MG63 (cell line): Measurements from ENCODE around the gene WWTR1. TPM values are rescaled to one million over a fixed set of nuclear protein-coding genes. Genes with fewer than 3 reads are reported as not detected.

Experiments
- DNase-seq: peaks from one replicate; pipeline ENCODE4 v3.0.0-alpha.2; 2020
- H3K27me3 ChIP-seq: fragments of 250-450 bp; sonication (Bioruptor Pico); 2 replicates; pipeline ENCODE4 v1.5.1; 2020; ENCODE audit warnings: mild to moderate bottlenecking, moderate library complexity
- H3K36me3 ChIP-seq: fragments of 250-450 bp; sonication (Bioruptor Pico); 2 replicates; pipeline ENCODE4 v1.5.1; 2020; ENCODE audit warnings: mild to moderate bottlenecking, moderate library complexity
- H3K4me3 ChIP-seq: fragments of 250-450 bp; sonication (Bioruptor Pico); 2 replicates; pipeline ENCODE4 v1.5.1; 2020; ENCODE audit warnings: mild to moderate bottlenecking, moderate library complexity
- H3K9me3 ChIP-seq: fragments of 250-450 bp; sonication (Bioruptor Pico); 2 replicates; pipeline ENCODE4 v1.5.1; 2020; ENCODE audit warnings: mild to moderate bottlenecking, moderate library complexity
- total RNA-seq: library from RNA; depleted of rRNA; stranded (reverse); fragments of >200 nt; shearing (Covaris generic); gene quantifications from 2 replicates; pipeline ENCODE4 v1.2.3, GENCODE V29; 2014; ENCODE audit warnings: low replicate concordance

WWTR1 gene
- total RNA-seq, 1 experiment from 2014 or later: 51.3 TPM

DNA sequence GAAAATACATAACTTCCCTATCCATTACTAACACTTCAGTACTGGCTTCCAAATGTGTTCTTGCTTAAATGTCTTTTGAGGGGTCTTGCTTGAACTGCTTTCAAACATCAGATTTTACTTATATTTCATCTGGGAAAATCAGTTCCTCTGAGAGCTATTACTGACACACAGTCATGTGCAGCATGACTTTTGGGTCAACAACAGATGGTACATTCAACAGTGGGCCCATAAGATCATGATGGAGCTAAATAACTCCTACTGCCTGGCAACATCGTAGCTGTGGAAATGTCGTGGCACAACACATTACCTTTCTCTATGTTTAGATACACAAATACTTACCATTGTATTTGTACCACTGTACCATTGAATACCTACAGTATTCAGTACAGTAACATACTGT is 43.8 kb downstream of the WWTR1 start:
- no peak overlapping the region for H3K4me3 ChIP-seq
- H3K9me3 ChIP-seq: no peaks in the 10 kb centered on the region
- peaks cover 46% of the 10 kb centered on the region for H3K36me3 ChIP-seq
- no peaks in the 10 kb centered on the region for H3K27me3 ChIP-seq
- DNase-seq: no peak

DNA sequence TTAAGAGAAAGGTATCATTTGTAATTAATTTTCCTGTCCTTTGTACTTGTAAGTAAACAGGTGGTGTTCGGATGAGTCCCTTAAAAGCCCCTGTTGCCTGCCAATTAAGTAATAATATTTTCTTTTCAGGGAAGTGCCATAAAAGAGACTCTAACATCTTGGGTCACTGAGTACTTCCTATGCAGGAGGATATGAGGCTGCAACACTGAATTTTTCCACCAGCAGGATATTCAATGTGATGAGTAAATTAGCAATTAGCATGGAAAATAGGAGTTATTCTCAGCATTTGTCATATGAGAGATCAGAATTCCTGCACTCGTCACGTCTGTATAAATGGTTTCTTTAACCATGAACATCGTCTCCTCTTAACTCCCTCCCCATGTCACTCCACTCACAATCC is 45.4 kb downstream of the WWTR1 start:
- Histone ChIP-seq H3K4me3 (no peak overlapping the region), H3K27me3 (no peaks in the 10 kb centered on the region), H3K36me3 (peaks cover 53% of the 10 kb centered on the region), H3K9me3 (no peaks in the 10 kb centered on the region)
- DNase-seq: no peak

DNA sequence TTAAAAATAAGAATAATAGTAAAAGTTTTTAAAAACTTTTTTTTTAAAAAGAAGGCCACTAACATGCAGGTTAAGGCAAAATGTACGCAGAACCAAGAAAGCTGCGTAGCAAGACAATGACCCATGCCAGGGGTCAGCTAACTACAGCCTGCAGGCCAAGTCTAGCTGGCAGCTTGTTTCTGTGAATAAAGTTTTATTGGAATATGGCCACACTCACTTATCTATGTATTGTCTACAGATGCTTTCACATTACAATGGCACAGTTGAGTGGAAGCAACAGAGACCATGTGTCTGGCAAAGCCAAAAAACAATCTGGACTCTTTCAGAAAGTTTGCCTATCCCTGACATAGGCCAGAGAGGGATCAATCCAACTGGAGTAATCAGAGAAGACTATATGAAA is 46.7 kb downstream of the WWTR1 start:
- H3K36me3 ChIP-seq: peaks cover 53% of the 10 kb centered on the region
- no peaks in the 10 kb centered on the region for H3K27me3 ChIP-seq
- no peak for DNase-seq
- H3K9me3 ChIP-seq: no peaks in the 10 kb centered on the region
- no peak overlapping the region for H3K4me3 ChIP-seq

DNA sequence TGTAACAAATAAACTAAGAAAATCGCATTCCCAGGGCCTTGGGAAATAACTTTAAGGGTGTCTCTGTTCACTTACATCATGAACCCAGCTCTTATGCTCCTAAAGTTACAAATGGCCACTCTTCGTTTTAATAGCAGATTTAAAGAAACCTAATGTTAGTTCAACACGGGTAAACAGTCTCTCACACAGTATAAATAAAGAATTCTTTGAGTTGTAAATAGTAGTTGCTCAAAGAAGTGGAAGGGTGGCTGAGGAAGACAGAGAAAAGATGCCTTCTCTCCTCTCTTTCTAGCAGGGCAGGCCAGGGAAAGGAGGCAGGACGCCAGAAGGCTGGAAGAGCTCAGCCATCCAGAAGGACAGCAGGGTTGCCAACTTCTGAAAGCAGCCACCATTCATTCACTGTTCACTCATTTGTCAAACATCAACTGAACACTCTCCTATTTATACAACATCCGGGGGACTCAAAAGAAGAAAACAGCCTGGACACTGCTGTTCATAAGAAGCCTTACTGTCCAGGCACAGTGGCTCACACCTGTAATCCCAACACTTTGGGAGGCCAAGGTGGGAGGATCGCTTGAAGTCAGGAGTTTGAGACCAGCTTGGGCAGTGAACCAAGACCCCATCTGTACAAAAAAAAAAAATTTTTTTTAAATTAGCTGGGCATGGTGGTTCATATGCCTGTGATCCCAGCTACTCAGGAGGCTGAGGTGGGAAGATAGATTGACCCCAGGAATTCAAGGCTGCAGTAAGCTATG is 47.3 kb downstream of the WWTR1 start:
- Histone ChIP-seq H3K36me3 (peaks cover 55% of the 10 kb centered on the region), H3K27me3 (no peaks in the 10 kb centered on the region), H3K9me3 (no peaks in the 10 kb centered on the region), H3K4me3 (no peak overlapping the region)
- peak; percentile 68 for DNase-seq

DNA sequence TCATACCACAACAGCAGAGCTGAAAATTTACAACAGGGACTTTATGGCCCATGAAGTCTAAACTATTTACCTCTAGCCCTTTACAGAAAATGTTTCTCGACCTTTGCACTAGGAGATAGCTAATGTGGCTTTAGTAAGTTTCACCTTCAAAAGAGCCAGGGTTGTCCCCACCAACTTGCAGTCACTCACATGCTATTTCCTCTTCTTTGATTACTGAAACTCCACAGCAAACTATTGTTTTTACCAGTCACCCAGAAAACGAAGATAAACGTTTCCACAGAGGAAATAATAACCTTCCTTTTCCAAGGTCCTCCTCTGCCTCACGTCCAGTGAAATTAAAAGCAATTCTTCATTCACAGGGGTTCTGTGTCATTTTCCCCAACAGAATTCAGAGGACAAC is 48.2 kb downstream of the WWTR1 start:
- no peak for DNase-seq
- Histone ChIP-seq H3K4me3 (no peak overlapping the region), H3K27me3 (no peaks in the 10 kb centered on the region), H3K9me3 (no peaks in the 10 kb centered on the region), H3K36me3 (peaks cover 61% of the 10 kb centered on the region)

DNA sequence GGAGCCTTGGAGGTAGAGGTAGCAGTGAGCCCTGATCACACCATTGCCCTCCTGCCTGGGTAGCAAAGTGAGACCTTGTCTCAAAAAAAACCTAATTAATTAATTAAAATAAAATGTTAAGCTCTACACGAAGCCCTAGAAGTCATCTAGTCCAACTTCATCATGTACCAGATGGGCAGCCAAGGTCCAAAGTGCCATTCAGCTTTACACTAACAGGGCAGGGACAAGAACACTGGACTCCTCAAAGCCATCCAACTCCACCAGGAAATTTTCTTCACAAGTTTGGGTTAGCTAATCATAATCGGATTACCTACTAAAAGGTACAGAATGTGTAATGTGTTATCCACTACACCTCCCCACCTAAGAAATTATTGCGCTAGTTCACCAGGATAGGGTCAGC is 48.8 kb downstream of the WWTR1 start:
- no peak for DNase-seq
- no peak overlapping the region for H3K4me3 ChIP-seq
- H3K9me3 ChIP-seq: no peaks in the 10 kb centered on the region
- H3K36me3 ChIP-seq: peaks cover 63% of the 10 kb centered on the region
- H3K27me3 ChIP-seq: no peaks in the 10 kb centered on the region

DNA sequence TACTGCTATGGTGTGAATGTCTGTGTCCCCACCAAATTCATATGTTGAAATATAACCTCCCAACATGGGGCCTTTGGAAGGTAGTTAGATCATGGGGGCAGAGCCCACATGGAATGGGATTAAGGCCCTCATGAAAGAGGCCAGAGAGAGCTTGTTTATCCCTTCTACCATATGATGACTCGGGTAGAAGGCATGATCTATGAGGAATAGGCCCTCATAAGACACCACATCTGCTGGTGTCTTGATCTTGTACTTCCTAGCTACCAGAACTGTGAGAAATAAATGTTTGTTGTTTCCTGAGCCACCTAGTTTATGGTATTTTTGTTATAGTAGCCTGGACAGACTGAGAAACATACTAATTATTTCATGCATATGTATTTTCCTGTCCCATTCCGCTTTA is 51.9 kb downstream of the WWTR1 start:
- Histone ChIP-seq H3K36me3 (peaks cover 55% of the 10 kb centered on the region), H3K27me3 (no peaks in the 10 kb centered on the region), H3K4me3 (no peak overlapping the region), H3K9me3 (no peaks in the 10 kb centered on the region)
- no peak for DNase-seq

DNA sequence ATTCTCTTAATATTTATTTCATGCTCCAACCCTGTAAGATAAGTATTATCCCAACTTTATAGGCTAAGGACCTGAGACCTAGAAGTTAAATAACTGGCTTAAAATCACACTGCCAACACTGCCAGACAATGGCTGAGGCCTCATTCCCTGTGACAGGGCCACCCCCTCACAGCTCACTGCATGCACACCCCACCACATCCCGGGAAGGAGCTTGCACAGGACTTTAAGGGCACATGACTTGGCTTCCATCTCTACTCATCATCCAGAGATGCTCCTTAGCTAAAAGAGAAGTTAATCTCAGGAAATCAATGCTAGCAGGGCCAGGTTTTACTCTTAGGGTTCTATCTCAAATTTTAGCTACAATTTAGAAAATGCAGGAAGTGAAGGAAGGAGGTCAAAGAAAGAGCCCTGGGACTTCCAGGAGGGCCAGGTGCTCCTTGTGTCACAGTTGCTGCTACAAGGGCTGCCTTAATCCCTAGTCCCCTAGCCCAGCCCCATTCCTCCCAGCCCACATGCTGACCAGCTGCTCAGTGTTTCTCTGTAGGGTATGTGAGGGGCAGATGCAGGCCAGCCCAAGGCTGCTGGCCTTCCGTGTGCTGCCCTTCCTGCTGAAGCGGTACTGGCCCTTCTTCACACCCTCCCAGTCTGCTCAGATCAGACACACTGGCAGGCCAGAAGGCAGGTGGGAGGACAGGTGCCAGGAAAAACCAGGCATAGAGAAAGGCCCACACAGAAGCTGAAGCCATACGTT is 53.5 kb downstream of the WWTR1 start:
- Histone ChIP-seq H3K36me3 (peaks cover 49% of the 10 kb centered on the region), H3K9me3 (no peaks in the 10 kb centered on the region), H3K27me3 (no peaks in the 10 kb centered on the region), H3K4me3 (no peak overlapping the region)
- no peak for DNase-seq

DNA sequence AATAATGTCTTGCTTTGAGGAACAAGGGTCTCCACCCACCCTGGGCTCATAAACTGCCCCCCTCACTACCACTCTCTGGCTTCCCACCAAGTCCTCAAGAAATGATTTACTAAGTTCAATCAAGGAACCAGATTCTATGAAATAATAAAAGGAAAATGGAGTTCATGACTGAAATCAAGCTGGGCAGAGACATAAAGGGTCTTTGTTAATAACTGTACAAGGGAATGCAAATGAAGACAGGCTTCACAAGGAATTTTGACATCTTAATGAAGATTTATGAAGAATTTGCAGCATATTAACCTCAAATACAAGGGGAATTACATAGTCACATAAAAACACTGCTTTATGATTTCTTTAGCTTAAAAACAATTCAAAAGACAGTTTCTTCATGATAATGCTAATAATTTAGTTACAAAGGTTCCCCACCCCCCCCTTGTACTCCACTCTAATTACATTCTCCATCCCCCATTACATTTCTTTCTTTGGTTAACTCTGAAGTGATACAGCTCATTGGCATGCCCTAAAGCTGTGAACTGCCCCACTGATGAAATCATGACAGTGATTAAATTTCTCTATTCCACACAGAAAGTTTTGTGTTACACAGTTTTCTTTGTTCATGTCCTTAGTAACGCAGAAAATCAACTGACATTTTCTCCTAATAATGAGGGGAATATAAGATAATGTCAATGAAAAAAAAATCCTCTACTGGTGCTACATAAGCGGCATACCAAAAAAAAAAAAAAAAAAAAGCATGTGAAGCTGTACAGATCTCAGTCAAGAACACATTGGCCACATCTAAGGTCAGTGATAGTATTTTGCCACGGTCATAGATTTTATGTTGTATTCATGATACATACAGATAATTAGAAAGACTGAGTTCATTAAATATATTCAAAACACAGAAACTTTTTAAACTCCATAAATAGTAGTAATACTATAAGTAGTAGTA is 54.4 kb downstream of the WWTR1 start:
- DNase-seq: no peak
- Histone ChIP-seq H3K27me3 (no peaks in the 10 kb centered on the region), H3K9me3 (no peaks in the 10 kb centered on the region), H3K36me3 (peaks cover 49% of the 10 kb centered on the region), H3K4me3 (no peak overlapping the region)

DNA sequence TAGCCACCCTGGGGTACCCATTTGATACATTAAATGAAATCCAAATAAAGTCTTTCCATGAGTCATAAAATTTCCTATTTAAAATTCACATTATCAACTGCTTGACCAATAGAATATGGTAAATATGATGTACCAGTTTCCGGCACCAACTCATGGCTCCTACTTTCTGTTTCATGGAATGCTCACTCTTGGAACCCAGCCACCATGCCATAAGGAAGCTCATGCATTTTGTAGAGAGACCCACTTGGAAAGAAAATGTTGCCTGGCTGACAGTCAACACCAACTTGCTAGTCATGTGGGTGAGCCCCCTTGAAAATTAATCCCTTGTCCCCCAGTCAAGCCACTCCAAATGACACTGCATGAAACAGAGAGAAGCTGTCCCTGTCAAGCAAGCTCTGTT is 57.2 kb downstream of the WWTR1 start:
- H3K27me3 ChIP-seq: no peaks in the 10 kb centered on the region
- peak; percentile 47 for DNase-seq
- H3K36me3 ChIP-seq: peaks cover 44% of the 10 kb centered on the region
- H3K4me3 ChIP-seq: no peak overlapping the region
- no peaks in the 10 kb centered on the region for H3K9me3 ChIP-seq

DNA sequence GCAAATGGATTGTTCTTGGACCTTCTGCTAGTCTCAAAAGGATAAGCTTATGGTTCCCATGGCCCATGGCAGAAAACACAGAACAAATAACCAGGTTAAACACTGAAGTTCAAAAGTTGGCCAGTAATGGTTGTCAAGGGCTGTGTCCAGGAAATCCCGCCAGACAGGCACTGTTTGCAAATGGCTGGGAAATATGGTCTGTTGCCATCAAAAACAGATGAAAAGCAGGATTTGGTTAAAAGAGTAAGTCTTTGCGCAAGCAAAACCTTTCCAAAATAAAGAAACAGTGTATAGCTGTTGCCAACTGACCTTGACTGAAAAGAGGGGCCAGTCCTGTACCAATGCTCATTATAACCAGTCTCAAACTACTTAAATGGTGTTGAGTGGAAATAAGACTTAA is 58.6 kb downstream of the WWTR1 start:
- Histone ChIP-seq H3K9me3 (no peaks in the 10 kb centered on the region), H3K27me3 (no peaks in the 10 kb centered on the region), H3K36me3 (peaks cover 34% of the 10 kb centered on the region), H3K4me3 (no peak overlapping the region)
- DNase-seq: no peak

DNA sequence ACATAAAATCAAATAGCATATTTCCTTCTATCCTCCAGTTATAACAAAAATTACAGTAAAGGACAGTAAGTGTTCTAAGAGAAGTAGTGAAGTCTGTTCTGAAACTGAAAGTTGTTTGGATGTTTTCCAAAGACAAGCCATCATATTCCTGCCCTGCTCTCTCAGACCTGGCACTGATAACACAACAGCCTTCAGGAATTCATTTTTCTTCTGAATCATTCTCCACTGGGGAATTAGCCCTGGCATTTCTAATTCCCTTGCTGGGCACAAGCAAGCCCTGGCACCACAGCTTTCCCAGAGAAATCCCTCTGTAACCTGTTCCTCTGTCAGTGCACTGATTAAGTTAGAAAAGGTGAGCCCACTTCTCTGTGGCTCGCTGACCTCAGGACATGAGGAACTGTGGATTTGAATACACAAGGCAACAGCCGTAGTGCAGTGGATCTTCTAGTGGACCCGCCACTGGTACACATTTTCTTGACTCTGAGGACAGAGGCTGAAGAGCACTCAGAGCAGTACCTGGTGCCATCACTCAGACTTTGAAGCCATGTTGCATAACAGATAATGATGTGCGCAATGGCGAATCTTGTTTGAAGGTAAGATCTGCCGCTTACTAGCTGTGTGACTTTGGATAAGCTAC is 61.6 kb downstream of the WWTR1 start:
- no peaks in the 10 kb centered on the region for H3K27me3 ChIP-seq
- DNase-seq: peak; percentile 61
- H3K4me3 ChIP-seq: no peak overlapping the region
- H3K36me3 ChIP-seq: peaks cover 31% of the 10 kb centered on the region
- no peaks in the 10 kb centered on the region for H3K9me3 ChIP-seq

DNA sequence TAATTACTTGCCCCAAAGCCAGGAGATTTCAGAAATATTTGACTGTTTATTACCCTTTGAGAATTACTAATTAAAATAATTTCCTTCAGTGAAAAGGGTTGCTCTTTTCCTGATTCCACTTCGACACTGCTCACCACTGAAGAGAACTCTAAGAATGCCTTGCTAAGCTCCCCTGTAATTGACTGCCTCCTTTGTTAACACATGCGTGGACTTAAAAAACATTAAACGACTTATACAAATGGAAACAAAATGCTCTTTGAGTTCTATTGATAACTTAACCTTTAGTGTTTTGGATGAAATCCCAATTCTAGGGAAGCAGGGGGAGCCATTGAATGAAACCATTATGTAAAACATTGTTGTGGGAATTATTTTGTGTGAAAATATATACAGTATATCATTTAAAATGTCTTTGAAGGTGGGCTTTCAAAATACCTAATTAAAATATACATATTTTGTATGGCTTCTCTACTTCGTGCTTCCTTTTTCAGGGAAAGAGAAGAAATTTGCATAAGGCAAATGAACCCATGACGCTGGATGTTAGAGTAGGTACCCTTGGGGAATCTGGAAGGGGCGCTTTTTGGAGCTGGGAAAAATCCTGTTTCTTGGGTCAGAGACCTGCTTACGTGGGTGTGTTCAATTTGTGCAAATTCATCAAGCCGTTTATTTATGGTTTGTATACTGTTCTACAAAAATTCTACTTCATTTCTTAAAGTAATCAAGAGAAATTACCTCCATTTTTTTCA is 64.2 kb downstream of the WWTR1 start:
- Histone ChIP-seq H3K9me3 (no peaks in the 10 kb centered on the region), H3K27me3 (no peaks in the 10 kb centered on the region), H3K4me3 (0 out of 2 replicates have a peak overlapping the region, but pooled peaks have one; percentile 4), H3K36me3 (peaks cover 27% of the 10 kb centered on the region)
- no peak for DNase-seq

DNA sequence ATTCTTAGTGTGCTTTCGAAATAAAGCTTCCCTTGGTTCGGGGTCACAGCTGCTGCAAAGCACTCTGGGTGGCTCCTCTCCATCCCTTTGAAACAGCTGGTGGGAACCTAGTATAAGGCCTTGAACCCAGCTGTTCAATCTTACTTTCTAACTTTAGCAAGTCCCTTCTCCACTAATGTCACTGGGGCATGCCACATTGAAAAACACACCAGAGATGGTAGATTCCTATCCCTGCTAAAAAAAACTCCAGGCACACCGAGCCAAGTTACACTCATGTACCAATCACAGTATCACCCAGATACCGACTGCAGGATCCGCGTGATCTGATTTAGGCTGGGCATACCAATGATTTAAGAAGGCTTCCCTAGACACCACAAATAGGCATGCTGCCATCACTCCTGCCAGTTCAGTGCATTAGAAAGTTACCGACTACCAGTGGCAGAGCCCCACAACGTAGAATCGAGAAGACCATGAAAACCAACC is 65.0 kb downstream of the WWTR1 start:
- Histone ChIP-seq H3K4me3 (0 out of 2 replicates have a peak overlapping the region, but pooled peaks have one; percentile 4), H3K9me3 (no peaks in the 10 kb centered on the region), H3K36me3 (peaks cover 28% of the 10 kb centered on the region), H3K27me3 (no peaks in the 10 kb centered on the region)
- DNase-seq: peak; percentile 88

DNA sequence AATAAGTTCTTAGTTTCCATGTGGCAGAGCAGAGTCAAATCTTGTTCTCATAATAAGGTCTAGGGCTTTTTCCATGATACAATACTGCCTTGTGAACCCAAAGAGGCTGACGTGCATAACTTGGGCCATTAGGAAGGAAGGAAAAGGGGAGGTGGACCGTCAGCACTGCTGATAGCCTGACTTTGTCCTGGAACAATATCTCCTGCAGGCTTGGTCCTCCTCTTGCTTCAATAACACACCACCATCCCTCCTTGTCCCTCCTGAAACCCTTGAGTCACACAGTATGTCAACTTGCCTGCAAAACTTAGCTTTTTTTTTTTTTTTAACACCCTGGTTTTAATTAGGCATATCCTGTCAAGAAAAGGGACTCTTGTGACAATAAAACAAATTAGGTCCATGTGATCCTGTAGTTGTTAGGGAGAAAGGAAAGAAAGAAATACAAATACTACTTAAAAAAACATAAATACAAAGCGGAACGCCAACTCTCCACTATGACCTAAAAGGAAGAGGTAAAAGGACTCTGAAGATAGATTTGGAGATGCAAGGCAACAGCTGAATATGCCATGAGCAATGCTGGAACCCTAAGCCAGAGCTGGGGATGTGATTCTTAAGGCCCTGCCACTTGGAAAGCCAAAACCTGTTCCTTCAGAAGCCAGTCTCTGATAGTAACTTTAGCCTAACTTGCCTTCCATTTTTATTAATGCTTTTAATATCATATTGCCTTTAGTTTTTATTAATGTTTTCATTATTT is 67.0 kb downstream of the WWTR1 start:
- no peak overlapping the region for H3K4me3 ChIP-seq
- no peak for DNase-seq
- H3K27me3 ChIP-seq: no peaks in the 10 kb centered on the region
- no peaks in the 10 kb centered on the region for H3K9me3 ChIP-seq
- peaks cover 36% of the 10 kb centered on the region for H3K36me3 ChIP-seq
